T-cell (primary cell): ENCODE data around the gene FGG. TPM values are rescaled to one million over a fixed set of nuclear protein-coding genes. Genes with fewer than 3 reads are reported as not detected.

Experiments
- ATAC-seq, 4 experiments: fragments of 200-7000 bp in 3 of 4; fragments of 150-1000 bp in 1 of 4; cut with Tn5 transposase; replicated peaks in 1 of 4; 1 replicate in 3 of 4; 2 replicates in 1 of 4; pipeline ENCODE4 v1.10.0; 2021; ENCODE audit warnings: moderate library complexity in 3 of 4, mild to moderate bottlenecking in 2 of 4, moderate number of reproducible peaks in 1 of 4
- CTCF ChIA-PET, 2 donors: fragments of 300-600 bp; sonication (Branson Sonifier 250); formaldehyde crosslinking; loops; one replicate each; lab custom pipeline; 2022; ENCODE audit warnings: antibody characterized with exemption in 2 of 2; lab: Charles Lee
- POLR2A ChIA-PET, 2 donors: fragments of 300-600 bp; sonication (Branson Sonifier 250); formaldehyde crosslinking; loops; one replicate each; lab custom pipeline; 2022; ENCODE audit warnings: antibody characterized with exemption in 2 of 2; lab: Charles Lee
- DNase-seq, 35 experiments: peaks; one replicate each; pipeline versions ENCODE4 v3.0.0 to v3.0.0-alpha.2; 2013 to 2023
- H3K27ac ChIP-seq: one replicate; pipeline ENCODE4 v1.5.1; 2013; ENCODE audit warnings: low read length
- H3K27me3 ChIP-seq, 2 experiments: replicated peaks in 1 of 2; 1 replicate in 1 of 2; 2 replicates in 1 of 2; pipeline versions ENCODE4 v1.6.1 to v1.7.0; 2013; ENCODE audit warnings: low read length in 1 of 2, mixed read lengths in 1 of 2; ENCODE audit not compliant: control insufficient read depth in 2 of 2, insufficient read depth in 2 of 2; ENCODE audit errors: extremely low read depth in 1 of 2
- H3K36me3 ChIP-seq, 2 donors: 1 replicate in 1 of 2; 2 replicates in 1 of 2; pipeline versions ENCODE4 v1.6.1 to v1.7.0; 2013; ENCODE audit warnings: low read length in 1 of 2; ENCODE audit not compliant: control insufficient read depth in 2 of 2, insufficient read depth in 1 of 2; ENCODE audit errors: extremely low read depth in 1 of 2
- H3K4me1 ChIP-seq, 2 experiments: 1 replicate in 1 of 2; 2 replicates in 1 of 2; pipeline versions ENCODE4 v1.6.1 to v1.7.0; 2013; ENCODE audit warnings: low read length in 2 of 2, mixed read lengths in 1 of 2; ENCODE audit not compliant: insufficient read depth in 2 of 2, control insufficient read depth in 1 of 2; ENCODE audit errors: extremely low read depth in 1 of 2
- H3K4me3 ChIP-seq, 2 donors: 1 replicate in 1 of 2; 2 replicates in 1 of 2; pipeline versions ENCODE4 v1.5.1 to v1.7.0; 2013; ENCODE audit warnings: mild to moderate bottlenecking in 2 of 2, low read length in 1 of 2, moderate library complexity in 1 of 2; ENCODE audit not compliant: control insufficient read depth in 1 of 2; ENCODE audit errors: extremely low read depth in 1 of 2
- H3K9me3 ChIP-seq: 2 replicates; pipeline ENCODE4 v1.7.0; 2013
- H3K27ac Mint-ChIP-seq, 2 donors: one replicate each; pipeline ENCODE4 v1.8.0; 2020 to 2021; ENCODE audit warnings: mild to moderate bottlenecking in 2 of 2, mixed read lengths in 2 of 2
- H3K27me3 Mint-ChIP-seq, 2 donors: one replicate each; pipeline ENCODE4 v1.8.0; 2021 to 2022; ENCODE audit warnings: mixed read lengths in 2 of 2
- H3K36me3 Mint-ChIP-seq: one replicate; pipeline ENCODE4 v1.8.0; 2021; ENCODE audit warnings: mixed read lengths
- H3K4me1 Mint-ChIP-seq, 3 donors: one replicate each; pipeline ENCODE4 v1.8.0; 2020 to 2022; ENCODE audit warnings: mixed read lengths in 3 of 3, mild to moderate bottlenecking in 1 of 3
- H3K4me3 Mint-ChIP-seq, 3 donors: one replicate each; pipeline ENCODE4 v1.8.0; 2020 to 2022; ENCODE audit warnings: mild to moderate bottlenecking in 3 of 3, mixed read lengths in 3 of 3, moderate library complexity in 3 of 3
- H3K9me3 Mint-ChIP-seq, 3 donors: one replicate each; pipeline ENCODE4 v1.8.0; 2020 to 2022; ENCODE audit warnings: mixed read lengths in 3 of 3
- WGBS: methylation state at CpG from one replicate; pipeline ENCODE4 v1.1.5; 2013; ENCODE audit warnings: missing lambda C conversion rate; ENCODE audit not compliant: insufficient coverage; 5-methylcytosine and 5-hydroxymethylcytosine counted together
- total RNA-seq, 35 experiments: library from RNA in 6 of 35; stranded (reverse) in 6 of 35; fragments of 120-200 nt in 1 of 35; gene quantifications; one replicate each; pipeline versions ENCODE4 v1.2.1 to v1.2.4 and lab custom pipeline; 2013 to 2026

The FGG gene
- total RNA-seq, 5 donors from 2014 or later (not counting 1 experiment from before 2014, with no cell fraction given): 1.7 to 4.9 (median 3.6) TPM; not detected in 2

DNA sequence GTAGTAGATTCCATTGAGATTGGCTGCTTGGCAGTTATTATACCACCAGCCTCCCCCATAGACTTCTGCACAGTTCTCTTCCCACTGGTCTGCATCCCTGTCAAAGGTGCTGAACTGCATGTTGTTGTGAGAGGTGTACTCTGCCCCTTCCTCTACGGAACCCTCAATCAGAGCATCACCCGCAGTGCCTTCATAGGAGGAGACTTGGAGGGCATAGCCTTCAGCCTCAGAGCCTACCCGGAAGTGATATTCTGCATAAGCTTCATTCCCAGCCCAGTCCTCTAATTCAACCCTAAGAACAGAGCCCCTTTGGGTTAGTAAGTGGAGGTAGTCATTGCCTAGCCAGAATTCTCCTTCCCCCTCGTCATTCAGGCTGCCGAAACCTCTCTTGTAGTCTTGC is 28.2 kb downstream of the FGG start:
- Histone ChIP-seq H3K27ac (no peak overlapping the region), H3K36me3 (no peaks in the 10 kb centered on the region), H3K4me3 (no peak overlapping the region), H3K9me3 (no peaks in the 10 kb centered on the region), H3K4me1 (no peaks in the 10 kb centered on the region), H3K27me3 (peaks cover 0 to 9% of the 10 kb centered on the region in 2 experiments)
- Mint-ChIP-seq H3K27me3 (peaks cover 16 to 23% of the 10 kb centered on the region in 2 donors), H3K27ac (no peak overlapping the region), H3K4me3 (no peak overlapping the region), H3K36me3 (no peaks in the 10 kb centered on the region), H3K9me3 (no peaks in the 10 kb centered on the region), H3K4me1 (no peaks in the 10 kb centered on the region)
- no peak for ATAC-seq
- DNase-seq: no peak
- CTCF ChIA-PET: no interaction called here
- POLR2A ChIA-PET: no interaction called here
- no CpG with 5 or more reads among the region's 5 CpGs for WGBS

DNA sequence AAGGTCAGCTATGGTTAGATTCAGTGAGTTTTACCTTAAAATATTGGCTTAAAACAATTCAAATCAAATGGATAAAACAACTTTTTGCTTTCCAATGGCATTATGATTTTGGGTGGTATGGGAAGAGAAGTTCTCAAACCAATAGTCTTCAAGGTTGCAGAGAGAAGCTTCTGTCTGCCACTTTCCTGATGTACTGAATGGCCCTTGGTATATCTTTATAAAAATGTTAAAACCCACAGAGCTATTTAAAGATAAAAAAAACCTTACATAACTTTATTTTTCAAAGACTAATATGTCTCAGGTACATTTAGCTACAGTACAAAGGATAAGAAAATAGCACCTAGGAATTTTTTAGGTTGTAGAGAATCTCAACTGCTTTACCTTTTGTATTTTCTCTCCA is 28.8 kb downstream of the FGG start:
- H3K4me3 Mint-ChIP-seq: no peak overlapping the region
- no peaks in the 10 kb centered on the region for H3K9me3 Mint-ChIP-seq
- Histone ChIP-seq H3K4me1 (no peaks in the 10 kb centered on the region), H3K9me3 (no peaks in the 10 kb centered on the region), H3K36me3 (no peaks in the 10 kb centered on the region), H3K27ac (no peak overlapping the region), H3K4me3 (no peak overlapping the region), H3K27me3 (peaks cover 0 to 11% of the 10 kb centered on the region in 2 experiments)
- POLR2A ChIA-PET: no interaction called here
- no peaks in the 10 kb centered on the region for H3K36me3 Mint-ChIP-seq
- CTCF ChIA-PET: no interaction called here
- ATAC-seq (no peak), DNase-seq (no peak)
- H3K27ac Mint-ChIP-seq: no peak overlapping the region
- peaks cover 20 to 28% of the 10 kb centered on the region in 2 donors for H3K27me3 Mint-ChIP-seq
- H3K4me1 Mint-ChIP-seq: no peaks in the 10 kb centered on the region

DNA sequence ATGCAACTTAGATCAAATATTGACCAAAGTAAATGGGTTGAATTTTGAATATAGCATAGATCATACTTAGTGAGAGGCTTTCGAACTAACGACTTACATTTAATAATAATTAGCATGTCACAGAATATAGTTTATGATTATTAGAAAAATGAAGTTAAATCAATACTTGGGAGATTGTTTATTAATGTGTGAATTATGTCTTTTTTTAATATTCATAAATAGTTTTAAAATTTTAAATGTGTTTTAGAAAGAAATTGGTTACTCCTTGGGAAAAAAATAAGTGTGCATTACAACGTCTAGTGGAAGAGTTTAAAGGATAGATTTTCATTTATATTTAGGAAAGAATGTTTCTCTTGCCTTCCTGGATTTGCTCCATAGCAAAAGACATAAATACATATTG is 29.2 kb downstream of the FGG start:
- no CpG with 5 or more reads among the region's 3 CpGs for WGBS
- ChIA-PET POLR2A (no interaction called here), CTCF (no interaction called here)
- Mint-ChIP-seq H3K4me3 (no peak overlapping the region), H3K36me3 (no peaks in the 10 kb centered on the region), H3K27ac (no peak overlapping the region), H3K9me3 (no peaks in the 10 kb centered on the region), H3K27me3 (peaks cover 20 to 28% of the 10 kb centered on the region in 2 donors), H3K4me1 (no peaks in the 10 kb centered on the region)
- no peak for ATAC-seq
- no peak overlapping the region for H3K4me3 ChIP-seq
- DNase-seq: no peak
- no peaks in the 10 kb centered on the region for H3K4me1 ChIP-seq
- H3K9me3 ChIP-seq: no peaks in the 10 kb centered on the region
- no peaks in the 10 kb centered on the region for H3K36me3 ChIP-seq
- H3K27me3 ChIP-seq: peaks cover 0 to 14% of the 10 kb centered on the region in 2 experiments
- H3K27ac ChIP-seq: no peak overlapping the region

DNA sequence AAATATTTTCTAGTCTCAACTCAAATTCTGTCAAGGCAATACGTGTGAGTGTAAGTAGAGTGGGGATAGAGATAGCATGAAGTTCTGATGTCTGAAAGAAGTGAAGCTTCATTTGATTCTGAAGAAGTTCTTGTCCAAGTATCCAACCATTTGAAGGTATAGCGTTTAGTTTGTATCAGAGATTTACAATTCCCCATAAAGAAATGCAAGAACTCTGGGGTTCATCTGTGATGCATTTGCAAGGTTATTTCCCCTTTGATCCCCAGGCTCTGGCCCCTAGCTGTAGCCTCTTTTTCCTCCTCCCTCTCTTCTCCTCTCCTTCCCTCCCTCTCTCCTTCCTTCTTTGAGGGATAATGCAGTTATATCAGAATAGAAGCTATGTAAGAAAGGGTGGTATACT is 29.7 kb downstream of the FGG start:
- WGBS: no CpG with 5 or more reads among the region's 2 CpGs
- CTCF ChIA-PET: no interaction called here
- Histone ChIP-seq H3K27ac (no peak overlapping the region), H3K9me3 (no peaks in the 10 kb centered on the region), H3K36me3 (no peaks in the 10 kb centered on the region), H3K27me3 (peaks cover 0 to 14% of the 10 kb centered on the region in 2 experiments), H3K4me1 (no peaks in the 10 kb centered on the region), H3K4me3 (no peak overlapping the region)
- Mint-ChIP-seq H3K4me3 (no peak overlapping the region), H3K4me1 (no peaks in the 10 kb centered on the region), H3K36me3 (no peaks in the 10 kb centered on the region), H3K27ac (no peak overlapping the region), H3K9me3 (no peaks in the 10 kb centered on the region), H3K27me3 (peaks cover 20 to 29% of the 10 kb centered on the region in 2 donors)
- ATAC-seq (no peak), DNase-seq (no peak)
- POLR2A ChIA-PET: no interaction called here

DNA sequence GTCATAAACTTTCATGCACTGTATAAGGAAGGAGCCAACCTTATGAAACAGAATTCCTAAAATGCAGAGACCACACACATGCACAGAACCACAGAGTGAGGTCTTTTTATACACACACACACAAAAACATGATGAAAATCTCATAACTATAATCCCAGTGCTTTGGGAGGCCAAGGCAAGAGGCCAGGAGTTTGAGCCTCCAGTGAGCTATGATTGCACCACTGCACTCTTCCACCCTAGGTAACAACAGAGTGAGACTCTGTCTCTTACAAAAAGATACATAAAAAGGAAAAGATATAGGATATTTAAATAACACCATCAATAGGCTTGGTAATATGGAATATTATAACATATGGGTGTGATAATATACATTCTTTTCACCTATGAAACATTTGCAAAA is 32.5 kb downstream of the FGG start:
- Mint-ChIP-seq H3K4me1 (no peaks in the 10 kb centered on the region), H3K27ac (no peak overlapping the region), H3K4me3 (no peak overlapping the region), H3K36me3 (no peaks in the 10 kb centered on the region), H3K9me3 (no peaks in the 10 kb centered on the region), H3K27me3 (peaks cover 24 to 31% of the 10 kb centered on the region in 2 donors)
- peaks cover 0 to 14% of the 10 kb centered on the region in 2 experiments for H3K27me3 ChIP-seq
- DNase-seq: no peak
- no peak overlapping the region for H3K27ac ChIP-seq
- no peaks in the 10 kb centered on the region for H3K9me3 ChIP-seq
- ATAC-seq: no peak
- CTCF ChIA-PET: no interaction called here
- no peaks in the 10 kb centered on the region for H3K4me1 ChIP-seq
- no peak overlapping the region for H3K4me3 ChIP-seq
- H3K36me3 ChIP-seq: no peaks in the 10 kb centered on the region
- POLR2A ChIA-PET: no interaction called here

GRCh38 chr4:154578919-154579318 is 33.5 kb downstream of the FGG start:
- no peaks in the 10 kb centered on the region for H3K9me3 ChIP-seq
- H3K27ac ChIP-seq: no peak overlapping the region
- ChIA-PET CTCF (no interaction called here), POLR2A (no interaction called here)
- H3K4me1 ChIP-seq: no peaks in the 10 kb centered on the region
- H3K36me3 Mint-ChIP-seq: no peaks in the 10 kb centered on the region
- ATAC-seq: no peak
- H3K4me3 Mint-ChIP-seq: no peak overlapping the region
- no peaks in the 10 kb centered on the region for H3K36me3 ChIP-seq
- no peaks in the 10 kb centered on the region for H3K4me1 Mint-ChIP-seq
- peaks cover 20 to 33% of the 10 kb centered on the region in 2 donors for H3K27me3 Mint-ChIP-seq
- peaks cover 0 to 12% of the 10 kb centered on the region in 2 experiments for H3K27me3 ChIP-seq
- no peak overlapping the region for H3K27ac Mint-ChIP-seq
- no peaks in the 10 kb centered on the region for H3K9me3 Mint-ChIP-seq
- no peak overlapping the region for H3K4me3 ChIP-seq
- DNase-seq: no peak
- no CpG with 5 or more reads among the region's 1 CpG for WGBS

DNA sequence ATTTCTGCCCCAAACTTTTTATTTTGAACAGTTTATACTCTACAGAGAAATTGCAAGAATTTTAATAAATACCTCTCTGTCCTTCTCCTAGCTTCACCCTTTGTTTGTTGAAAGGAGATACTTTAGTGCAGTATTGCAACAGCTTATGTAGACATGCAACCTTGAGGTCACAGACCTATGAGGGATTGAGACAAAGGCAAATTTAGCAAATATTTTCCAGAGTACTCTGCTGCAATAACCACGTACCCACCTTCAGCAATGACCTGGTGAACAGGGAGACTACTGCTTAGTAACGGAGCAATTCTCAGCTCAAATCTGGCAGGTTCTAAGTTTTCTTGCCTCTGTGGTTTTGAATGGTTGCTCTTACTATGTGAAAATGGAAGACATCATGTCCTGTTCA is 35.1 kb downstream of the FGG start:
- ATAC-seq (no peak), DNase-seq (no peak)
- H3K27me3 ChIP-seq: peaks cover 0 to 12% of the 10 kb centered on the region in 2 experiments
- H3K9me3 ChIP-seq: no peaks in the 10 kb centered on the region
- CTCF ChIA-PET: no interaction called here
- Mint-ChIP-seq H3K9me3 (no peaks in the 10 kb centered on the region), H3K4me1 (no peaks in the 10 kb centered on the region), H3K27ac (no peak overlapping the region), H3K36me3 (no peaks in the 10 kb centered on the region), H3K4me3 (no peak overlapping the region), H3K27me3 (peaks cover 20 to 33% of the 10 kb centered on the region in 2 donors)
- no peak overlapping the region for H3K27ac ChIP-seq
- POLR2A ChIA-PET: no interaction called here
- H3K4me1 ChIP-seq: no peaks in the 10 kb centered on the region
- H3K4me3 ChIP-seq: no peak overlapping the region
- 92% methylated on average over 2 of the region's 2 CpGs for WGBS
- H3K36me3 ChIP-seq: no peaks in the 10 kb centered on the region
